CD4-positive, alpha-beta T cell treated with Interferon alpha-2 for 1 hour (primary cell): ENCODE results near the gene FAM222A.

Experiments used
- DNase-seq, 2 donors: peaks; one replicate each; pipeline ENCODE4 v3.0.0-alpha.2; 2020 to 2022

Gene FAM222A

GRCh38 chr12:109775172-109775881 is 61.7 kb downstream of the FAM222A start:
- peak; percentile 56 to 69 for DNase-seq

GRCh38 chr12:109776624-109777023 is 63.0 kb downstream of the FAM222A start:
- DNase-seq: no peak

GRCh38 chr12:109777544-109777943 is 63.9 kb downstream of the FAM222A start:
- DNase-seq: peak; percentile 16 to 48

- DNase-seq: no peak
Measured at GRCh38 chr12:109778684-109779083, 65.1 kb downstream of the FAM222A start.

GRCh38 chr12:109779382-109779781 is 65.8 kb downstream of the FAM222A start:
- DNase-seq: no peak

- DNase-seq: no peak
Measured at GRCh38 chr12:109781668-109782325, 68.2 kb downstream of the FAM222A start.

GRCh38 chr12:109782326-109782703 is 68.7 kb downstream of the FAM222A start:
- no peak for DNase-seq

- no peak for DNase-seq
Measured at GRCh38 chr12:109783135-109783964, 69.7 kb downstream of the FAM222A start.

- no peak for DNase-seq
Measured at GRCh38 chr12:109783965-109784244, 70.3 kb downstream of the FAM222A start.

GRCh38 chr12:109785854-109786253 is 72.2 kb downstream of the FAM222A start:
- no peak for DNase-seq

GRCh38 chr12:109786799-109787198 is 73.2 kb downstream of the FAM222A start:
- no peak for DNase-seq

- DNase-seq: no peak
Measured at GRCh38 chr12:109789526-109790048, 76.0 kb downstream of the FAM222A start.

GRCh38 chr12:109792992-109793391 is 79.4 kb downstream of the FAM222A start:
- DNase-seq: no peak

- no peak for DNase-seq
Measured at GRCh38 chr12:109793411-109793810, 79.8 kb downstream of the FAM222A start.

GRCh38 chr12:109793826-109794501 is 80.3 kb downstream of the FAM222A start:
- DNase-seq: no peak

- no peak for DNase-seq
Measured at GRCh38 chr12:109795023-109795422, 81.4 kb downstream of the FAM222A start.

- no peak for DNase-seq
Measured at GRCh38 chr12:109796057-109796456, 82.4 kb downstream of the FAM222A start.

GRCh38 chr12:109797905-109798669 is 84.5 kb downstream of the FAM222A start:
- no peak for DNase-seq

- DNase-seq: no peak
Measured at GRCh38 chr12:109798691-109799090, 85.1 kb downstream of the FAM222A start.

GRCh38 chr12:109800536-109800935 is 86.9 kb downstream of the FAM222A start:
- no peak for DNase-seq

GRCh38 chr12:109802828-109803227 is 89.2 kb downstream of the FAM222A start:
- DNase-seq: no peak

GRCh38 chr12:109803678-109804077 is 90.1 kb downstream of the FAM222A start:
- no peak for DNase-seq
